ENCODE results near the gene E2F2.
A peak's percentile ranks its signal among the peaks of the same experiment; 100 is the strongest.

Gene E2F2

GRCh38 chr1:23530087-23530746 is 816 bp downstream of the E2F2 start:
- Histone ChIP-seq H3K9me3 (ENCODE audit: insufficient read depth, low read length) (no peaks in the 10 kb centered on the region), H3K36me3 (ENCODE audit: insufficient read depth, insufficient read length, low read length) (no peaks in the 10 kb centered on the region), H3K9ac (ENCODE audit: insufficient read length, low read depth) (peak overlapping the region; percentile 86), H3K4me1 (ENCODE audit: insufficient read depth, insufficient read length) (peaks cover 12% of the 10 kb centered on the region), H3K4me3 (ENCODE audit: insufficient read length, low read depth) (peak overlapping the region; percentile 60), H3K27me3 (ENCODE audit: insufficient read depth, insufficient read length) (peaks cover 19% of the 10 kb centered on the region)
- no peak for TF ChIP-seq SUZ12 (IDR thresholded peaks at IDR 0.05; ENCODE audit: extremely low read depth, insufficient read depth, insufficient read length)
- no peak for TF ChIP-seq YY1 (IDR thresholded peaks at IDR 0.05; ENCODE audit: insufficient read depth, insufficient read length)
- TF ChIP-seq ZNF274 (IDR thresholded peaks at IDR 0.05; ENCODE audit: low read depth, low read length) = no peak
- DNase-seq (ENCODE audit: low read depth, low spot score) = no peak

DNA sequence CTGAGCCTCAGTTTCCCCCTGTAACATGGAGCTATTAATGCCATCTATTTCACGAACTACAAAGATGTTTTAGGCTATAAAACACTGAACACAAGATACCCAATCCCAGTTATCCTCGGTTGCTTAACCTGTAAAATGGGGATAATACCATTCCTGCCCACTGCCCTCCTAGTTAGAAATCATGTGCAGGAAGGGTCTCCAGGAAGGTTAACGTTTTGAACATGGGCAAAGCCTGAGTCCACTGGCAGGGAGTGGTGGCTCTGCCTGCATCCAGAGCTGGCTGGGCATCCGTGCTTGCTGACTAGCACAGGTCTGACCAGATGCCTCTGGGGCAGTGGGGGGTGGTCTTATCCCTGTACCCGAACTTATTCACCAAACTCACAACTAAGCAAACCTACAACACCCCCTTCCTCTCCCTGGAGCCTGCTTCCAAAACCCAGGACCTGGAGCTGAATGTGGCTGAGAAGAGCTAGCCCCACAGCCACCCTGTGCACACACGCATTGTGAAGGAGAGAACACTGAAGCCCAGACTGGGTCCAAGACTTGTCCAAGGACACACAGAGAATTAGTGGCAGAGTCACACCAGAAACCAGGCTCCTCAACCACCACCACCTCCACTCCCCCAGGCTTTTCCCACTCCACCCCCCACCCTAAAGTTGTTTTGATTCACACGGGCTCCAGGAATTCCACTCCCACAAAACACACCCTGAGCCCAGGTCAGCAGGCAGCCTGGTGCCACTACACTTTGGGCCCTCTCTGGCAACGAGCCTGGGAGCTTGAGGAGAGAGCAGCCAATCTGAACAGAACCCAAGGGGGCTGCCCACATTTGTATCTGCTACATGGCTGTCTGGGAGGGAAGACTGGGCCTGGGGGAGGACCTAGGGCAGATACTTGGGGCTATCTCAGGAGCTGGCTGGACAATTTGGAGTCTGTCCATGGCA is 1.6 kb downstream of the E2F2 start:
- Histone ChIP-seq H3K27me3 (ENCODE audit: insufficient read depth, insufficient read length) (peaks cover 19% of the 10 kb centered on the region), H3K9me3 (ENCODE audit: insufficient read depth, low read length) (no peaks in the 10 kb centered on the region), H3K9ac (ENCODE audit: insufficient read length, low read depth) (peak overlapping the region; percentile 86), H3K4me1 (ENCODE audit: insufficient read depth, insufficient read length) (peaks cover 16% of the 10 kb centered on the region), H3K4me3 (ENCODE audit: insufficient read length, low read depth) (peak overlapping the region; percentile 60), H3K36me3 (ENCODE audit: insufficient read depth, insufficient read length, low read length) (no peaks in the 10 kb centered on the region)
- no peak for DNase-seq (ENCODE audit: low read depth, low spot score)
- TF ChIP-seq YY1 (IDR thresholded peaks at IDR 0.05; ENCODE audit: insufficient read depth, insufficient read length) = no peak
- TF ChIP-seq ZNF274 (IDR thresholded peaks at IDR 0.05; ENCODE audit: low read depth, low read length) = no peak
- TF ChIP-seq SUZ12 (IDR thresholded peaks at IDR 0.05; ENCODE audit: extremely low read depth, insufficient read depth, insufficient read length) = no peak

DNA sequence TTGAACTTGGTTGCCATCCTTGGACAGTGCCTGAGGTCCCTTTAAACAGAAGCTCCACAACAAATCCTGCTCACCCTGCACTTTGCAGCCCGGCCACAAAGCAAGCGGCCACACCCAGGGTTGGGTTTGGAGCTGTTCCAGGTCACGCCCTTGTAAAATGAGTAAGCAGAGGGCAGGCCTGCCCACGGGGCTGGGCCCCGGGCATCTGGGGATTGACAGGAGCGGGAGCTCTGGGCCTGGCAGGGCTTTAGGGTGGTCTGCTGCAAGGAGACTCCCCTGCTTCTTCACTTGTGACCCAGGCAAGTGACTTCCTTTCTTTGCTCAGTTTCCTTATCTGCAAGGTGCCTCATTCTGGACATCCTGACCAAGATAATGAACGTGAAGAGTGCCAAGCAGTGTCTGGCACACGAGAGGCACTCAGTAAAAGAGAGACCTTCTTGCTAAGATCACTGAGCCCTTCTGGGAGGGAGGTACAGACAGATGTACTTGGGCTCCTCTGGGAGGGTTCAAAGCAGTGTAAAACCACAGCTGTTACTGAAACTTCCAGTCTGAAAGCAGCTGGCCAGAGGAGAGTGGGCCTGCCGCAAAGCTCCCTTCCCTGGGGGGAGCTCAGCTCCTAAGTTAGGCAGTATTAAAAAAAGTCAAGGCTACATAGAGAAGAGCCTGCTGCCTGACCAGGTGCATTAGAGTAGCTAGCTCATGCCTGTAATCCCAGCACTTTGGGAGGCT is 2.6 kb downstream of the E2F2 start:
- TF ChIP-seq SUZ12 (IDR thresholded peaks at IDR 0.05; ENCODE audit: extremely low read depth, insufficient read depth, insufficient read length) (no peak), YY1 (IDR thresholded peaks at IDR 0.05; ENCODE audit: insufficient read depth, insufficient read length) (no peak), ZNF274 (IDR thresholded peaks at IDR 0.05; ENCODE audit: low read depth, low read length) (no peak)
- peaks cover 16% of the 10 kb centered on the region for H3K4me1 ChIP-seq (ENCODE audit: insufficient read depth, insufficient read length)
- H3K4me3 ChIP-seq (ENCODE audit: insufficient read length, low read depth) = no peak overlapping the region

GRCh38 chr1:23527900-23528249 is 3.2 kb downstream of the E2F2 start:
- Histone ChIP-seq H3K9ac (ENCODE audit: insufficient read length, low read depth) (no peak overlapping the region), H3K9me3 (ENCODE audit: insufficient read depth, low read length) (no peaks in the 10 kb centered on the region), H3K4me3 (ENCODE audit: insufficient read length, low read depth) (no peak overlapping the region), H3K36me3 (ENCODE audit: insufficient read depth, insufficient read length, low read length) (no peaks in the 10 kb centered on the region), H3K4me1 (ENCODE audit: insufficient read depth, insufficient read length) (peaks cover 16% of the 10 kb centered on the region), H3K27me3 (ENCODE audit: insufficient read depth, insufficient read length) (peaks cover 17% of the 10 kb centered on the region)
- no peak for TF ChIP-seq ZNF274 (IDR thresholded peaks at IDR 0.05; ENCODE audit: low read depth, low read length)
- no peak for TF ChIP-seq YY1 (IDR thresholded peaks at IDR 0.05; ENCODE audit: insufficient read depth, insufficient read length)
- DNase-seq (ENCODE audit: low read depth, low spot score) = no peak

More for the DNA sequence above, 2.6 kb downstream of the E2F2 start:
- H3K27me3 ChIP-seq (ENCODE audit: insufficient read depth, insufficient read length) = peaks cover 19% of the 10 kb centered on the region
- DNase-seq (ENCODE audit: low read depth, low spot score) = no peak
- H3K36me3 ChIP-seq (ENCODE audit: insufficient read depth, insufficient read length, low read length) = no peaks in the 10 kb centered on the region
- H3K9ac ChIP-seq (ENCODE audit: insufficient read length, low read depth) = no peak overlapping the region
- H3K9me3 ChIP-seq (ENCODE audit: insufficient read depth, low read length) = no peaks in the 10 kb centered on the region

DNA sequence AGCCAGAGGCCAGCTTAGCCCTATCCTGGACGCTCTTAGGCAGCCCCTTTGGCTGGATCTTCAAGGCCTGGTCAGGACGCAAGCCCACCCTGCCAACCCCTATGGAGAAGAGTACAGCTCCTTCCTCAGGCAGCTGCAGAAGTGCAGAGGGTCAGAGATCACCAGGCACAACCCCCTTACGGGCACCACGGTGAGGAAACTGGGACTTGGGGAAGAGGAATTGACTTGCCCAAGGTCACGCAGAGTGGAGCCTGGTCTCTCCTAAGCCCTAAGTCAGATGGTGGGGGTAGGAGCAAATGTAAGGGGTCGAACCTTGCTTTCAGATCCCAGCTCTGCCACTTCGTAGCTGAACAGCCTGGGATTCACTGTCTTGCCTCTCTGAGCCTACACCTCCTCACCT is 3.7 kb downstream of the E2F2 start:
- H3K9me3 ChIP-seq (ENCODE audit: insufficient read depth, low read length) = no peaks in the 10 kb centered on the region

DNA sequence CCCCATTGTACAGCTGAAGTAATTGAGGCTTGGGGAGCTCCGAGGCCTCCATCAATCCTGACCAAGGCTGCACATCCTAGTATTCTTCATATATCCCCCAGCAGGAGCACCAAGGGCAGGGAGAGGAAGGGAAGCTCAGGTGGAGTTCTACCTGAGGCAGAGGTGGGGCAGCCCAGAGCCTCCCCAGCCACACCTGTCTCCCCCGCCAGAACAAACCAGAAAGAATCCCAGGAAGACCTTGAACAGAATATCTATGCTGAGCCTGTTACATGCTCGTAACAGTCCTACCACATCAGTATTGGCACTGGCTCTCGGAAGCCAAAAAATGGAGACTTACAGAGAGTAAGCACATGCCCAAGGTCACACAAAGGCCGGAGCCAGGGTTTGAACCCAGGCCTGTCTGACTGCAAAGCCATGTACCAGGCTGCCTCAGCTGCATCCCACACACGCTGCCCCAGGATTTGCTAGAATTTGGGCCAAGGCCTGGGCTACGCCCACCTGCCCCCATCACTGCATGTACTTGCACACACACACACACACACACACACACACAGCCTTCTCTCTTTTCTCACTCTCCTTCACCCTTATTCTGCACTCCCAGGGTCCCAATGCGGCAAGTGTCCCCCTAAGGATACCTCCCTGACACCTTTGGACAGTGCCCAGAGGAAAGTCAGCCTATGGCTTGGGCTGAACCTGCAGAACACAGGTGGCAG is 4.5 kb downstream of the E2F2 start:
- Histone ChIP-seq H3K36me3 (ENCODE audit: insufficient read depth, insufficient read length, low read length) (peaks cover 8% of the 10 kb centered on the region), H3K9me3 (ENCODE audit: insufficient read depth, low read length) (no peaks in the 10 kb centered on the region), H3K4me3 (ENCODE audit: insufficient read length, low read depth) (no peak overlapping the region), H3K4me1 (ENCODE audit: insufficient read depth, insufficient read length) (peaks cover 18% of the 10 kb centered on the region), H3K27me3 (ENCODE audit: insufficient read depth, insufficient read length) (peaks cover 12% of the 10 kb centered on the region), H3K9ac (ENCODE audit: insufficient read length, low read depth) (no peak overlapping the region)
- TF ChIP-seq YY1 (IDR thresholded peaks at IDR 0.05; ENCODE audit: insufficient read depth, insufficient read length) (no peak), SUZ12 (IDR thresholded peaks at IDR 0.05; ENCODE audit: extremely low read depth, insufficient read depth, insufficient read length) (no peak), ZNF274 (IDR thresholded peaks at IDR 0.05; ENCODE audit: low read depth, low read length) (no peak)
- no peak for DNase-seq (ENCODE audit: low read depth, low spot score)

More for the DNA sequence above, 3.7 kb downstream of the E2F2 start:
- no peak overlapping the region for H3K4me3 ChIP-seq (ENCODE audit: insufficient read length, low read depth)
- peaks cover 16% of the 10 kb centered on the region for H3K4me1 ChIP-seq (ENCODE audit: insufficient read depth, insufficient read length)
- peaks cover 14% of the 10 kb centered on the region for H3K27me3 ChIP-seq (ENCODE audit: insufficient read depth, insufficient read length)
- H3K36me3 ChIP-seq (ENCODE audit: insufficient read depth, insufficient read length, low read length) = no peaks in the 10 kb centered on the region
- no peak overlapping the region for H3K9ac ChIP-seq (ENCODE audit: insufficient read length, low read depth)
- TF ChIP-seq YY1 (IDR thresholded peaks at IDR 0.05; ENCODE audit: insufficient read depth, insufficient read length) (no peak), ZNF274 (IDR thresholded peaks at IDR 0.05; ENCODE audit: low read depth, low read length) (no peak), SUZ12 (IDR thresholded peaks at IDR 0.05; ENCODE audit: extremely low read depth, insufficient read depth, insufficient read length) (no peak)
- no peak for DNase-seq (ENCODE audit: low read depth, low spot score)

Measured in NT2/D1 (cell line).